ENCODE results near the gene RTN1.

The RTN1 gene

DNA sequence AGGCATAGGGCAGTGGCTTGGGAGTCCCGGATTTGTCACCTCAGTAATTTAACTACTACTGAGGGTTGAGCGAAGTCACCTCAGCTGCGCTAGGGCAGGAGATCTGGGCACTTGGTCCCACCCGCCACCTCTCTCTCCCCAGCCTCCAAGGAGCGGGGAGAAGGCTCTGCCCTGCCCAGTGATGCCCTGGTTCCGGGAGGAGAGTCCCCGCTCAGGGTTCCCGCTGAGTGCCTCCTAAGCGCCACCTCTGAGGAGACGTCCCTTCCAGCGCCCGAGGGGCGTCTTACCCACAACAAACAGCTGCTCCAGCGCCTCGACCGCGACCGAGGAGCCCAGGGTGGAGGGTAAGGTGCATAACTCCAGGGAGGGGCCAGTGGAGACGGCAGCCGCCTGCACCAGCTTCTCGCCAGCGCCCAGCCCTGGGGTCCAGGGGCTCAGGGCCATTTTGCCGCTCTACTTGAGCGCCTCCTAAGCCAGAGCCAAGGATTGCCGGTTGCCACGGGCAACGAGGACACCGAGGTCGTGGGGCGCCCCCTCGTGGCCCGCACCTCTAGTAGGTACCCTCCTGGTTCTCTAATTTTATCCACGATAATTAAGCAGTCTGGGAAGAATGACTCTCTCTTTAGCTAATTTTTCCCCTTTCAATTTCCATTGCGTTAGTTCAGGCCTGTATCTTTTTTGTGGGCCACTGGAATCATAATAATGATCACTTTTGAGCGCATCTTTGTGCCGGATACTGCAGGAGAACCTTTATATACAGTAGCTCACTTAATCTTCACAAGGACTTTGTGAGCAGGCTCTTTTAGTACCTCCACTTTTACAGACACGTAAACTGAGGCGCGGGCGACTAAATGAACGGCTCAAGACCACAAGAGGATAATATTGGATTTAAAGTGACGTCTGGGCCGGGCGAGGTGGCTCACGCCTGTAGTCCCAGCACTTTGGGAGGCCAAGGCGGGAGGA is 294.0 kb downstream of the RTN1 start, which contains the start of gene CCDC175:
Gene CCDC175, minus strand, starts transcription at position 481 of the 963 bp plus-strand sequence. Its CDS starts 37 bp downstream, at position 444.
- DNase-seq (ENCODE audit: insufficient read length, low spot score) (peak; percentile 62), FAIRE-seq (peak; percentile 45)

DNA sequence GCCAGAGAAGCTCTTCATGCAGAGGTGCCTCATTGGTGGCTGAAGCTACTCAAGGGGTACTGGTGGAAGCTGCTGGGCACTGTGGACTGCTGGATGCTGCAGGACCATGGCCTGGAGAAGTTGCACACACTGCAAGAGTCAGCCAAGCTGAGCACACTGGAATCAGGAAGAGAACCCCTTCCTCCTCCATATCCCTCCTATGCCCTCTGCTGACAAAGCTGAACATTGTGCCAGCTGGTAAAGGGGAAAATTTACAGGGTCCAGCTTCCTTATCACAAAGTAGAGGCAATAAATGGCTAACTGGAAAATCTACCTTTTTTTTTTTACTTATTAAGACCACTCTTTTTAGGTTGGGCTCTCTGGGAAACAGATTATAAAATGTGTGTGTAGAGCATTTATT is 300.5 kb downstream of the RTN1 start:
- no peak for FAIRE-seq
- DNase-seq (ENCODE audit: insufficient read length, low spot score): no peak

DNA sequence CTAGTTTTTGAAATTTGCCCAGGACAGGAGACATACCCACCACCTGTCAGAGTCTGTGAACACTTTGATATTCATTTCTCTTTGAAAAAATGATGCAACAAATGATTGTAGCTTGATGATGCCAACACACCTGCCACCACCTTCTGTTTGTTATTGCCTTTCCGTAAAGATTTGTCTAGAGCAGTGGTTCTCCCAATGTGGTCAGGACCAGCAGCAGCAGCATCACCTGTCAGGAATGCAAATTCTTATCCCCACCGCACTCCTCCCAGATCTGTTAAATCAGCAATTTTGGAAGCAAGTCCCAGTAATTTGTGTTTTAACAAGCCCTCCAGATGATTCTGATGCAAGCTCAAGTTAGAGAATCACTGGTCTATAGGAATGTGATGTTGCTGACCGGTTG is 303.9 kb downstream of the RTN1 start:
- DNase-seq (ENCODE audit: insufficient read length, low spot score) (no peak), FAIRE-seq (no peak)

DNA sequence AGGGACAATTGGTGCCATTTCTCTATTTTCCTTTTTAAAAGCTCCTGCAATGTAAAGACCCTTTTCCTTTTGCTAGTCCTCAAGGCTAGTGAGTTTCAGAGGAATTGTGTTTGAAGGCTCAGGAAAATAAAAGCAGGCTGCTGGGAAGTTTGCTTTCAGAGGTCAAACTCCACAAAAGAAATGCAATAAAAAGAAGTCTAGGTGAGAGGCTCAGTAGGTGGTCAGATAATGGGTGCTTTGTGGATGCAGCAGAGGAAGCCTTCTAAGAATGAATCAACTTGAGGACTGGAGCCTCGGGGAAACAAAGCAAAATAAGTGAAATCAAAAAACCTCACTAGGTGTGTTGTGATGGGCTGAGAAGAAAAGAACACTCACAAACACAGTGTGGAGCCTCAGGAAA is 304.3 kb downstream of the RTN1 start:
- DNase-seq (ENCODE audit: insufficient read length, low spot score) (no peak), FAIRE-seq (no peak)

DNA sequence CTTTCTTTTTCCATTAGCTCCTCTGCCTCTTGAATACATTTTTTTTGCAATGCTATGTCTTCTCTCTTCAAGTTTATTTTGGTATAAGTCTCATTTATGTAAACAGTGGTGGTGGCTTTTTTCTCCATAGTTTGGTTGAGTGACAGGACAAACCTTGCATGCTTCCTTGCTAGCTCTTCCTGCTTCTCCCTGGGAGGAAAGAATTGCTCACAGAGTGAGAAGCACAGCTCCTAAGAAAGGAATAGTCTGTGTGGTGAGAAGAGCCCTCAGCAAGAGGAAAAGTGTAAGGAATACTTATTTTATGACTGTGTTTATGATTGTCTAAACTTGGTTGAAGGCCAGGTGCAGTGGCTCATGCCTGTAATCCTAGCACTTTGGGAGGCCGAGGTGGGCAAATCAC is 305.5 kb downstream of the RTN1 start:
- no peak for DNase-seq (ENCODE audit: insufficient read length, low spot score)
- FAIRE-seq: no peak

DNA sequence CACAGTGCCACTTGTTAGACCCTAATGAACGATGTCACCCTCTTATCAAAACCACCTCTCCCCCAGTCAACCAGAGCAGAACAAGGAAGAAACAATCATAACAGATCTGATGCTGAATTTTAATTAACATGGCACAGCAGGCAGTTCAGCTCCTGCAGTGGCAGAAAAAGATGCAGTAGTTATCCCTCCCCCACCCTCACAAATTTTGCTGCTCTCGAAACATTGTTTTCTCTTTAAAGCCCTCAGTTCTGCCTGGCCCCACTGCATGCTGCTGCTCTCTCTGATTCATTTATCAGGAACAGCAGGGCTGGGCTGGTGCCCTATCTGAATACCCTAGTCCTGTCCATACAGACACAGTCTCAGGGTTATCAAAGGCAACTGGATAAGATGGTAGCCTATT is 306.2 kb downstream of the RTN1 start:
- FAIRE-seq (no peak), DNase-seq (ENCODE audit: insufficient read length, low spot score) (no peak)

DNA sequence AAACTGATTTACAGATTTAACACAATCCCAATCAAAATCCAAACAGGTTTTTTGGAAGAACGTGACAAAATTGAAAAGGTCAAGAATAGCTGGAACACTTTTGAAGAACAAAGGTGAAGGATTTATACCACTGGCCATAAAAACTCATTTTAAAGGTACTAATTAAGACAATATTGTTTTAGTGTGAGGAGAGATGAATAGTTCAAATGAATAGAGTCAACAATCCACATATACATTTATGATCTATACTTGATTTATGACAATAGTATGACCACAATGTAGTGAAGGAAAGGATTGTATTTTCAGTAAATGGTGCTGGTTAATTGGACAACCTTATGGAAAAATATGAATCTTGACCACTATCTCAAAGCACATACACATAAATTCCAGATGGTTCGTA is 323.3 kb downstream of the RTN1 start:
- FAIRE-seq: no peak

More for the DNA sequence above, 323.3 kb downstream of the RTN1 start:
- DNase-seq (ENCODE audit: insufficient read length, low spot score): no peak

Data from GM19239 (cell line).